A673 (cell line): Measurements from ENCODE around the gene ZNF490. TPM values are rescaled to one million over a fixed set of nuclear protein-coding genes. Genes with fewer than 3 reads are reported as not detected.

Source experiments
- BruUV-seq: library from RNA; stranded (reverse); fragments of 400-500 nt; replicated peaks from 2 replicates; lab custom pipeline; 2021; lab: Mats Ljungman, UMichigan
- CTCF ChIA-PET: fragments of 300-600 bp; sonication (Branson Sonifier 250); formaldehyde crosslinking; loops from one replicate; lab custom pipeline; 2022; ENCODE audit warnings: antibody characterized with exemption; lab: Charles Lee
- POLR2A ChIA-PET: fragments of 300-600 bp; sonication (Branson Sonifier 250); formaldehyde crosslinking; loops from one replicate; lab custom pipeline; 2022; ENCODE audit warnings: antibody characterized with exemption; ENCODE audit not compliant: low non-redundant PET; lab: Charles Lee
- DNase-seq: peaks from one replicate; pipeline ENCODE4 v3.0.0-alpha.2; 2015; ENCODE audit warnings: low spot score
- H3K27ac ChIP-seq: fragments of 200-600 bp; sonication (generic); 2 replicates; pipeline ENCODE4 v1.5.1; 2016; ENCODE audit warnings: mixed run types, low read depth, mild to moderate bottlenecking, mixed read lengths, antibody characterized with exemption, low read length; ENCODE audit not compliant: poor library complexity, severe bottlenecking
- H3K27me3 ChIP-seq: fragments of 200-600 bp; sonication (generic); replicated peaks from 2 replicates; pipeline ENCODE4 v1.6.1; 2017; ENCODE audit warnings: mixed run types, low read depth, mild to moderate bottlenecking, mixed read lengths, antibody characterized with exemption, low read length; ENCODE audit not compliant: insufficient read depth, poor library complexity
- H3K36me3 ChIP-seq: fragments of 200-600 bp; sonication (generic); 2 replicates; pipeline ENCODE4 v1.6.1; 2016; ENCODE audit warnings: mixed run types, mild to moderate bottlenecking, mixed read lengths, antibody characterized with exemption, low read length; ENCODE audit not compliant: insufficient read depth, poor library complexity, severe bottlenecking
- H3K4me1 ChIP-seq: fragments of 200-600 bp; sonication (generic); 2 replicates; pipeline ENCODE4 v1.6.1; 2017; ENCODE audit warnings: mixed run types, mild to moderate bottlenecking, mixed read lengths, antibody characterized with exemption, low read length; ENCODE audit not compliant: insufficient read depth, poor library complexity, severe bottlenecking
- H3K4me3 ChIP-seq: fragments of 200-600 bp; sonication (generic); 2 replicates; pipeline ENCODE4 v1.5.1; 2016; ENCODE audit warnings: low read depth, mixed run types, mild to moderate bottlenecking, mixed read lengths, low read length; ENCODE audit not compliant: poor library complexity, severe bottlenecking
- H3K9me3 ChIP-seq: fragments of 200-600 bp; sonication (generic); 2 replicates; pipeline ENCODE4 v1.6.1; 2016; ENCODE audit warnings: mixed run types, low read depth, mild to moderate bottlenecking, mixed read lengths, antibody characterized with exemption, low read length; ENCODE audit not compliant: poor library complexity, severe bottlenecking
- CTCF ChIP-seq: fragments of 300-800, 200-600 bp; sonication (generic); conservative IDR thresholded peaks from 2 replicates; pipeline ENCODE4 v1.5.1; 2017; ENCODE audit warnings: low read depth, mild to moderate bottlenecking, antibody characterized with exemption, low read length, moderate library complexity, mixed read lengths
- EZH2 ChIP-seq: fragments of 200-600 bp; sonication (generic); IDR thresholded peaks from 2 replicates; pipeline ENCODE4 v1.6.1; 2017; ENCODE audit warnings: borderline replicate concordance, low read depth, mild to moderate bottlenecking, mixed read lengths, antibody characterized with exemption, low read length; ENCODE audit not compliant: poor library complexity, severe bottlenecking
- intact Hi-C: fragments of 100-400 bp; cut with micrococcal nuclease; formaldehyde crosslinking; loops from one replicate; pipeline ENCODE4 v1.10.0; 2022; ENCODE audit not compliant: unreplicated experiment
- total RNA-seq: library from RNA; stranded (reverse); gene quantifications from 2 replicates; pipeline ENCODE4 v1.2.3, GENCODE V29; 2021

Gene ZNF490
- total RNA-seq, 1 experiment from 2014 or later = 7.7 TPM

DNA sequence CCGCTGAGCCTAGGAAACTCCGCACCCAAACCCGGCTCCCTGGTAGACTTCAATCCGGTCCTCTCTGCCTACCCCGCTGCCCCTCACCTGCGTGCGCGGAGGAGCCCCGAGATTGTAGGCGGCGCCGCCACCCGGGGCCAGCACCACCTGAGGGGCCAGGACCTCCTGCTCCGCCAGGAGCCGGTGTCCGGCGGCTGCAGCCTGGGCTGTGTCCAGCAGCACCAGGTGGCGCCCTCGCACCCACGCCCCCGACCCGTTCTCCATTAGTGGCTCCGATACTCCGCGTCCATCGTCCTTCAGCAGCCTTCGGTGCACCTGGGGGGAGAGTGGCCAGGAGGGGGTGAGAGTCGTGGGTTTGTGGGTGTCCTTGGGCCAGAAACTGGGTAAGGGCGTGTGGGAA is 37.5 kb upstream of the ZNF490 start:
- no peak for DNase-seq
- no peak overlapping the region for H3K27ac ChIP-seq
- H3K4me1 ChIP-seq = no peaks in the 10 kb centered on the region
- no peaks in the 10 kb centered on the region for H3K27me3 ChIP-seq
- no TSS peak for BruUV-seq
- no peak for TF ChIP-seq EZH2
- TF ChIP-seq CTCF = peak; percentile 31; the same call in 1 of the 2 replicates
- peak overlapping the region; percentile 28 for H3K4me3 ChIP-seq
- no peaks in the 10 kb centered on the region for H3K9me3 ChIP-seq
- ChIA-PET POLR2A (interaction anchor here (0.6 kb wide), 1 partner anchor 18 kb away, joined by 5 read pairs; the partner anchor contains the start of genes MAN2B1 and WDR83), CTCF (no interaction called here)
- no peaks in the 10 kb centered on the region for H3K36me3 ChIP-seq
- intact Hi-C loops = loop anchor here (10.0 kb wide), 1 partner anchor 763 kb away; the partner anchor contains the start of gene ZNF69

DNA sequence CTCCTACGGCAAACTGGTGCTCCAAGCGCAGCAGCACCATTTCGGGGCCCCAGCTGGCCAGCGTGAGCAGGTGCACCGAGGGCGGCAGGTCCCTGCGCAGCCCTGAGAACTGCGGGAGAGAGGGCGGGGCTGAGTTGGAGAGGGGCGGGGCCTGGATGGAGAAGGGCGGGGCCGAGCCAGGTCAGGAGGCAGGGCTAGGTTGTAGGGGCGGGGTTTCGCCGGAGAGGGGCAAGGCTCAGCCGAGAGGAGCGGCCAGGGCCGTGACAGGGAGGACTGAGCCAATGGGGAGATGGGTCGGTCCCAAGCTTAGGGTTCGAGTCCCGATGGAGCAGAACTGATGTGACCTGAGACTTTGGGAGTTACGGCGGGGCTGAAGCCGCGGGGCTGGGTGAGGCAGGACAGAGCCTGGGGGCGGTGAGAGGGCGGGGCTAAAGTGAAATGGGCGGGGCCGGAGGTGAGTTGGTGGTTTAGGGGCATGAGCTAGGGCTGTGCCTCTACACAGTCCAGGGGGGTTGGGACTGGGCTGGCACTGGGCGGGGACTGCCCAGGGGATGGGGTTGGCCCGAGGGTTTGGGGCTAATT is 37.0 kb upstream of the ZNF490 start:
- TF ChIP-seq EZH2 (no peak), CTCF (no peak)
- H3K36me3 ChIP-seq = no peaks in the 10 kb centered on the region
- no peaks in the 10 kb centered on the region for H3K27me3 ChIP-seq
- intact Hi-C loops = loop anchor here (10.0 kb wide), 1 partner anchor 763 kb away; the partner anchor contains the start of gene ZNF69
- no peaks in the 10 kb centered on the region for H3K9me3 ChIP-seq
- ChIA-PET POLR2A (interaction anchor here (0.6 kb wide), 1 partner anchor 19 kb away, joined by 5 read pairs; the partner anchor contains the start of genes MAN2B1 and WDR83), CTCF (no interaction called here)
- BruUV-seq = no TSS peak
- peak overlapping the region; percentile 28 for H3K4me3 ChIP-seq
- no peak overlapping the region for H3K27ac ChIP-seq
- DNase-seq = peak; percentile 60
- no peaks in the 10 kb centered on the region for H3K4me1 ChIP-seq

DNA sequence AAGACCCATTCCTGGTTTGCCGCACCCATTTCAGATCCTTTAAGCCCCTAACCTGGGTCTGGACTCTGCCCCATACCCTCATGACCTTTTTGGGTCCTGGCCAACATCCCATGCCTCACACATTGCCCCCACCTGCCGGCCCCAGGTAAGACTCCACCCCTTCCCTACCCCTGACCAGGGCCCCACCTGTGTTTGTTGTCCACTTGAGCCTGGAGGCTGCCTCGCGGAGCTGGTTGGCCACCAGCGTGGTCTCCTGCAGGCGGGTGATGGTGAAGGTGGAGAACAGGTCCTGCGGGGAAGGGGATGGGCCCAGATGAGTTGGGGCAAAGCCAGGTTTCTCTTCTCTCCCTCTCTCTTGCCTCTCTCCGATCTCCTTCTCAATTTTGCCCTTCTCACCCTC is 36.4 kb upstream of the ZNF490 start:
- CTCF ChIA-PET = no interaction called here
- Histone ChIP-seq H3K4me3 (no peak overlapping the region), H3K4me1 (no peaks in the 10 kb centered on the region), H3K36me3 (no peaks in the 10 kb centered on the region), H3K27me3 (no peaks in the 10 kb centered on the region), H3K27ac (no peak overlapping the region), H3K9me3 (no peaks in the 10 kb centered on the region)
- DNase-seq = no peak
- no TSS peak for BruUV-seq
- intact Hi-C loops = loop anchor here (10.0 kb wide), 1 partner anchor 762 kb away; the partner anchor contains the start of gene ZNF69
- TF ChIP-seq CTCF = no peak
- no peak for TF ChIP-seq EZH2
- POLR2A ChIA-PET = no interaction called here
